SK-MEL-5 (cell line): ENCODE data around the gene CREG1. TPM values are rescaled to one million over a fixed set of nuclear protein-coding genes. Genes with fewer than 3 reads are reported as not detected.
"Not testable (repeated sequence)": the region's sequence is repeated elsewhere in the genome, so short reads cannot be mapped to it uniquely, and the experiment has no call there.

Source experiments
- DNase-seq: peaks from one replicate; pipeline ENCODE4 v3.0.0-alpha.2; 2016; ENCODE audit warnings: low read depth, low spot score
- in situ Hi-C: cut with HindIII; loops from 2 replicates; pipeline ENCODE4 v1.10.0; 2016; ENCODE audit warnings: low sequenced_read_pairs, high pct_unique_total_duplicates, low pct_unique_long_range_greater_than_20kb
- total RNA-seq: library from RNA; depleted of rRNA; stranded (reverse); fragments of >200 nt; shearing (Covaris generic); gene quantifications from 2 replicates; pipeline ENCODE4 v1.2.3, GENCODE V29; 2014

The CREG1 gene
- total RNA-seq, 1 experiment from 2014 or later = 156 TPM

DNA sequence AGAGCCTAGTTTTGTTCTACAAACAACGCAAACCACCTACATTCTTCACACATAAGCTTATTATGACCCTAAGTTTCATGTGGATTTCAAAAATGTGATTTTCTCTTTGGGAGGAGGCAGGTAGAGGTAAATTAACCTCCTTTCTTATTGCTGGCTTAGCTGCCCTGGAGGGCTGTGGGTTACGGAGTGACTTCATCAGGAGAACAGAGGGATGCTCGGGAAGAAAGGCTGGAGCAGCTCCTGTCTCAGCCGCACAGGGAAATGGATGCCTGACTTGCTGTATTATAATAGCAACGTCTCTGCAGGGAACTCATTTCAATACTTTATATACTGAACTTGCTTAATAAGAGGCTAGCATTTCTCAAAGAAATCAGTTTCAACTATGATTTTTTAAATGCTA is 14.1 kb upstream of the CREG1 start:
- in situ Hi-C loops = no loop called here
- no peak for DNase-seq

DNA sequence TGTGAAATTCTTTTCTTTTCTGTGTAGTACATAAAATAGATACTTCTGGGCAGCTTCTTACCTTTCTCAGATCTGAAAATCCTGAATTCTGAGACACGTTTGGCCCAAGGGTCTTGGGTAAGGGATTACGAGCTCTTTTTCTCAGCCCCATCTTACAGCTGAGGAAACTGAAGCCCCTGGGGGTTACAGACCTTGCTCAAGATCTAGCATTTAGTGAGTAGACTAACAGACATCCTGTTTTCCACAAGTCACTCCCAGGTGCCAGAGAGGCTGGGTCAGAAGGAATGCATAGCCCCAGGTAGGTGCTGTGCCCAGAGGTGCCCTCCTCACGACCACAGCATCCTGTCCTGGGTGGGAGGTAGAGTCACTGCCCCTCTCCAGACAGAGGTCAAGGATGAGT is 13.2 kb upstream of the CREG1 start:
- in situ Hi-C loops = no loop called here
- DNase-seq = no peak

DNA sequence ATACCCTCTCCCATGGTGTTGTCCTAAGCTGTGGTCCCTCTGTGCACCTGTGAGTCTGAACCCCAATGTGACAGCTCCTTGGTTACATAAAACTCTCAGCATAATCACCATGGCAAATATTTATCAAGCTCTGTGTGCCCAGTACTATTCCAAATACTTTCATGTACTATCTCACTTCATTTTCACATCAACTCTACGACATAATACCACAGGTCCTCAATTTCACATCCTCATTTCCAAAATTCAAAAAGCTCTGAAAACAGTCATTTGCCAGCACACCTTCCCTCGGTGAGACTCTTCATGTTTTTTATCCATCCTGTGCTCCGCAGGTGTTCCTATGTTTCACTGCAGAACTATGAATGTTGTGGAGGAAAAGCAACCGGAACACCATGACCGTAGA is 12.4 kb upstream of the CREG1 start:
- DNase-seq = no peak
- in situ Hi-C loops = no loop called here

DNA sequence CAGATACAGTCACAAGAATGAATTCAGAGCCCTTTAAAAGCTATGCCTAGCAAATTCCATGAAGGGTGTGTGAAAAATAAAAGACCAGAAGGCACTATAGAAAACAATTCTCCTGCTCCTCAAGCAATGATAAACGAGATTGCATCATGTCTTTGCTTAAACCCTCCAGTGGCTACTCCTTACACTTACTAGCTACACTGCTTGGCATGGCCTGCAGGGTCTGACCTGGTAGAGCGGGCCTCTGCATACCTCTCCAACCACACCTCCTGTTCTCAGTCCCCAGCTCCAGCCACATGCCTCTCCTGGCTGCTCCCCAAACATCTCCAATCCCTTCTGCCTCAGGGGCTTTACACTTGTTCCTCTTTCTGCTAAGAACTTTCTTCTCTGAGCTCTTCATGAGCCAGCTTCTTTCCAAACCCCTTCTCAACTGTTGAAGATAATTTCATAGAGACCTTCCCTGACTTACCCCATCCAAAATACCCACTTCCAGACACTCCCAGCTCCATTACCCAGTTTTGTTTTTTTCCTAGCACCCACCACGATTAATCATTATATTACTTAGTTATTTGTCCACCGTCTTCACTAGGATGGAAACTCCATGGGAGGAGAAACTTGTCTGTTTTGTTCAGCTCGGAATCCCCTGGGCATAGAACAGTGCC is 11.2 kb upstream of the CREG1 start:
- in situ Hi-C loops = no loop called here
- no peak for DNase-seq

DNA sequence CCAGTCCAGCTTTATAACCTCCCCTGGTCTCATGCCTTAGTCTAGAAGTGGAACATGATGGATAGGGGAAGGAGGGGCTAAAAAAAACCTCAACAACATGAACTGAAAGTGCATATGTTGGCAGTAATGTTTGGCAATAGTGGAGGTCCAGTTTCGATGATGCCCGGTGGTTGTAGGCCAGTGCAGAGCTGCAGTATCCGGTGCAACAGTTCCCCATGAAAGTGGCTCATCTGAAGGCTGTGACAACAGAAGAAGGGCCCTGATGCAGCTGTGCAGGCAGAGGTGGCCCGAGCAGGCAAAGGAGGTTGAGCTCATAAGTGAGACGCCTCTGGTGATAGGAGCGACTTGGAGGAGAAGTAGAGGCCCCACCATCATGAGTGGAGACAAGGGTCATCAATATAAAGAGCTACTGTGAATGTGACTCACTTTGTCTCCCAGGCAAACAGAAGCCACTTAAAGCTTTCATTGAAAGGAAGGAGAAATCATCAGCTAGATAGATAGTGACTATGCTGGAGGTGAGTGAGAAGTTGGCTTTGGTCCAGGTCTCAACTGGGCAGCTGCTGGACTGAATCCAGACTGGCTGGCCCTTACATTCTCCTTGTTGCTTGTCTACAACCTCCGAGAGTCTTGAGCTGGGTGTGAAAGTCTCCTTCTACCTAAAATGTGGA is 10.2 kb upstream of the CREG1 start:
- no peak for DNase-seq
- in situ Hi-C loops = no loop called here

DNA sequence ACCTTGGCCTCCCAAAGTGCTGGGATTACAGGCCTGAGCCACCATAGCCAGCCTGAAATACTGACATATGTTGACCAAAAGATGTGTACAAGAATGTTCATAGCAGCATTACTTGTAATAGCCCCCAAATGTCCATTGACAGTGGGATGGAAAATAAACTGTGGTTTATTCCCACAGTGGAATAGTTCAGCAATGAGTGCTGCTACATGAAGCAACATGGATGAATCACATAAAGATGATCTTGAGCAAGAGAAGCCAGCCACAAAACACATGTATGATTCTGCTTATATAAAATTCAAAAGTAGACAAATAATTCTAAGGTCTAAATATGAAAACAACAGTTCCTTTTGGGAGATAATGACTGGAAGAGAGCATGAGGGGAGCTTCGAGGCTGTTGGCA is 9.1 kb upstream of the CREG1 start:
- DNase-seq = no peak
- in situ Hi-C loops = no loop called here

DNA sequence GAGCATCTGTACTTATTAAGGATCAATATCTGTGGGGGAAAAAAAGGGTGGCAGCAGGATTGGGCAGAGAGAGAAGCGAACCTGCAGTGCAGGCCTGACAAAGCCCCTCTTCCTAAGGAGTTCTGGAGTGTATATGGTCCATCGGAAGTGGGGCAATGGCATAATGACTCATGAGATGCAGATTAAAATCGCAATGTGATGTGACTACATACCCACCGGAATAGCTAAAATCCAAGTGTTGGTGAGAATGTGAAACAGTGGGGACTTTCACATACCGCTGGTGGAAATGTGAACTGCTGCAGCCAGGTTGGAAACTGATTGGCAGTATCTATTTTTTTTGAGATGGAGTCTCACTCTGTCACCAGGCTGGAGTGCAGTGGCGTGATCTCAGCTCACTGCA is 8.2 kb upstream of the CREG1 start:
- no peak for DNase-seq
- in situ Hi-C loops = no loop called here

DNA sequence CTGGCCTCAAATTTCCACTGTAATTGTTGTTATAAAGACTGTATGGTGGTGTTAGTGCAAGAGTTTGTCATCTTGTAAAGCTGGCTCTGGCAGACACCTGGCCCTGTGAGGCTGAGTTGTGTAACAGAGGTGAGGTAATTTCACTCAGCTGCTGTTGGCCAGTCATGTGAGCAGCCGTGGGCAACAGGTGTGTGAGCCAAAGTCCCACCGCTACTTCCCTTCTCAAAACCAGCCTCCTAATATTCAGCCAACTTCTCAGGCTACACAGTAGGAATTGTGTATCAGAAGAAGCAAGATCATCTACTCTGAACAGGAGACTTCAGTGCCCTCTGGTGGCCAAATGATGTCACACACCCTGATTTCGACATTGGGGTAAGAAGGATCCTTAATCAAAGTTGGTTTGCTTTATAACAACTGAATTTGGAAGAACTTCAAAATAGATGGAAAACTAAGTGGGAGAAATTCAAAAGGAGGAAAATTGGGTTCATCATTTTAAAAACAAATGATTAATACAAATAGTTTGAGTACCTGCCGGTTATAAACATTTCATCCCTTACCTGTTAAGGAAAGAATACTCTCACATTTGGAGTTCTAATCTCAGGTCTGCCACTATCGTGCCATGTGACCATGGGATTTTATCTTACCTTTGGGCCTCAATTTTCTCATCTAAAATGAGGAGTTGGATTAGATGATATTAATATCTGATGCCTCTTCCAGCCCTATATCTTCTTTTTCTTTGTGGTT is 2.6 kb upstream of the CREG1 start:
- in situ Hi-C loops = no loop called here

DNA sequence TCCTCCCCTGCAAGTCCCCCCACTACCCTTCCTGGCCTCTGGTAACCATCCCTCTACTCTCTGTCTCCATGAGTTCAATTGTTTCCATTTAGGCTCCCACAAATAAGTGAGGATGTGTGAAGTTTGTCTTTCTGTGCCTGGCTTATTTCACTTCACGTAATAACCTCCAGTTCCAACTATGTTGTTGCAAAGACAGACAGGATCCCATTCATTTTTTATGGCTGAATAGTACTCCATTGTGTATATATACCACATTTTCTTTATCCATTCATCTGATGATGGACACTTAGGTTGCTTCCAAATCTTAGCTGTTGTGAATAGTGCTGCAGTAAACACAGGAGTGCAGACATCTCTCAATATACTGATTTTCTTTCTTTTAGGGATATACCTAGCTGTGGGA is 1.5 kb upstream of the CREG1 start:
- DNase-seq = not testable (repeated sequence)

More for the DNA sequence above, 2.6 kb upstream of the CREG1 start:
- DNase-seq = peak; percentile 81

DNA sequence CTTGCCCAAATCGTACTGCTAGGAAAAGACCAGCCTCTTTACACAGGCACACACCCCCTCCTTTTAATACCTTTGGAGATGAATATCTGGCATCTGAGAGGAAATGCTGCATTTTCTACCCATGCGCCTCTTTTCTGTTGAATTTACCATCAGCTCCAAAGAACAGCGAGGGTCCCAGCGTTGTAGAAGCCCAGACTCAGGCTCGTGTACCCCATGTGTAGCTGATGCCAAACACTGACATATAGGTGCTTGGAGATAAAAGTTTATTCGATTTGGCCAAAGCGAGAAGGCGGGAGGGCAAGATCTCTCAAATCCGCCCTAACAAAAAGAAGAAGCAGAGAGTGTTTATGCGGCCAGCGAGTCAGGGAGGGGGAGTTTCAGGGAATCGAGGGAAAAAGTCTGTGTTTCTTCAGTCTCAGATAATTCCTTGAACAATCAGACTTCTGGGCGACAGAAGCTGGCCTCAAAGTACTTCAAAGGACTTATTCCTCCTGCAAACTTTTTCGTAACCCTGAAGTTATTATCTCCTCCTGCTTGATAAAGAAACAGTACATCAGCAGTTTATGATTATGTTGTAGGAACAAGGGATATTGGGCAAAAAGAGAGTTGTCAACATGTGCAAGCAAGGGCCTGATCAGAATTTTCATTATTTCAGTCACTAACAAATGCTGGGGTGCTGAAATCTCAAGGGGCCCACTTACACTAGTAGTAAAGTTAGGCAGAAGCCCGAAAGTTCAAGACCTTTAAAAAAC is 642 bp upstream of the CREG1 start:
- in situ Hi-C loops = no loop called here

More for the DNA sequence above, 1.5 kb upstream of the CREG1 start:
- in situ Hi-C loops = not testable (repeated sequence)

DNA sequence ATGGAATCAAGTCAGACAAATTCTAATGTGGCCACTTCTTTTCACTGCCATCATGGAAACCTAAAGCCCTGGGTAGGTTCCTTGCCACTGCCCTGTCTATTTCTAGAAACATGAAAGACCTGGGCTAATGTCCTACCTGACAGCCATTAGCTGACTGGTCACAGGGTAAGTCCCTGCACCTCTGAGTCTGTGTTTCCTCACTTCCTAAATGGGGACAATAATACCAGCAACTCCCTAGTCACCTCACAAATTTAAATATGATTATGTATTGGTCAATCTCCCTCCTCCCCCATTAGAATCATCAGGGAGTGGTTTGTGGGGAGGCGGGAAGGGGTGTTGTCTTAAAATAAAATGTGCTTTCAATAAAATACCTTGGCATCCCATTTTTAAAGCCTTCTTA is 2.2 kb downstream of the CREG1 start:
- in situ Hi-C loops = no loop called here
- no peak for DNase-seq

More for the DNA sequence above, 642 bp upstream of the CREG1 start:
- no peak for DNase-seq

DNA sequence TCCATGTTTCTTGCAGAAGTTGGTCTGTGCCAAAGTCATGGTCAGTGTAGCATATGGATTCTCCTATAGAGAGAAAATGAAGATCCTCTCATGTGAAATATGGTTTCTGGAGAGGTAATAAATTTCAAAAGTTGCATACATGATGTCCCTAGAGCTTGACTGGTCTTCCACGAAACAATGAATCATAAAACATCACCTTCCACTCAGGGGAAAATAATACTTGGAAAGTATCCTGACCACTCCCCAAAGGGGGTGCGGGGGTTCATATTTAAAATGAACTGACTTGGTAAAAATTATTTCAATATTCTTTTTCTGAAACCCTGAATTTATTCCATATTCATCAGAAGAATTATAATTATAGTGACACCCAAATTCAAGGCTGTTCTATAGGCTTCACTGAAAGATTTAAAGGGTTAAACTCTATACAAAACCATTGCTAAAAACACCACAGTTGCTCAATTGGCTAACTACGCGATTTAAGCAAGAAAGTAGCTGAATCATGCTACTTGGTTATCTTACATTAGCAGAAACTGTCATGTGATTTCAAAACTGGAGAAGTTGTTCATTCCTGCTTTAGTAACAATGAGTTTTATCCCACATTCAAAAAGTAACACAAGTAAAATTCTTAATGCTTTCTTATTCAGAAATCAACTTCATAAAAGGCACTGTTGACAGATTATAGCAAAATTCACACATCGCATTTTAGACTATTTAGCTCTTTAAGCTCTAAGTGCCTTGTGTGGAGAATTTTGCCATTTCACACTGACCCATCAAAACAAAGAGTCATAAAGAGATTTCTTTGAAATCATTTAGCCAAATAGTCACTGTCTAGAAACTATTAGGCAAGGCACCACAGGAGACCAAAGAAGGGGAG is 5.3 kb downstream of the CREG1 start:
- DNase-seq = peak; percentile 33
- in situ Hi-C loops = no loop called here

DNA sequence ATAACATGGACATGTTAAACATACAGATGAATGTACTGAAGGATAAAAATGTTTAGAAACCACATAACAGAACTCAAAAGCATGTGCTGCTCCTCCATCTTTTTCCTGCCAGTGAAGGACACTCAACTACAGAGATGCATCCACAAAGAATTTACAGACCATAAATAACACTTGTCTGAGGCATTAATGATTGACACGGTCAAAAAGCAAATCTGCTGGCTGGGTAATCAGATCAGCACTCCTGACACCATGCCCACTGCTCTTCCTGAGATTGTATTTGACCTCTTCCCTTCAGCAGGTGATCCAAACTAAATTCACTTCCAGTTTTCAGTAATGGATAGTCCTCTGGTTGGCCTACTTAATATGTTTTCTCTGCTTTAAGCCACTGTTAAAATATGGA is 6.6 kb downstream of the CREG1 start:
- DNase-seq = no peak
- in situ Hi-C loops = no loop called here

DNA sequence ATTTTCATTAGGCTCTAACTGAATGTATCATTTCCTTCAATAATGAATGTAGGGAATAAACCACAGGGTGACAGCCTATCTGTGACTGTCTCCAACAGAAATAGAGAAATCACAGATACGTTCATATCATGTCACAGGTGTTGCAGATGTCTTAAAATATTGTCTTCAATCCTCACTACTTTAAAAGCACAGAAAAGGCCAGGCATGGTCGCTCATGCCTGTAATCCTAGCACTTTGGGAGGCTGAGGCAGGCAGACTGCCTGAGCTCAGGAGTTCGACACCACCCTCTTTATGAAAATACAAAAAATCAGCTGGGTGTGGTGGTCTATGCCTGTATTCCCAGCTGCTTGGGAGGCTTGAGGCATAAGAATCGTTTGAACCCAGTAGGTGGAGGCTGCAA is 8.2 kb downstream of the CREG1 start:
- no peak for DNase-seq
- in situ Hi-C loops = no loop called here

DNA sequence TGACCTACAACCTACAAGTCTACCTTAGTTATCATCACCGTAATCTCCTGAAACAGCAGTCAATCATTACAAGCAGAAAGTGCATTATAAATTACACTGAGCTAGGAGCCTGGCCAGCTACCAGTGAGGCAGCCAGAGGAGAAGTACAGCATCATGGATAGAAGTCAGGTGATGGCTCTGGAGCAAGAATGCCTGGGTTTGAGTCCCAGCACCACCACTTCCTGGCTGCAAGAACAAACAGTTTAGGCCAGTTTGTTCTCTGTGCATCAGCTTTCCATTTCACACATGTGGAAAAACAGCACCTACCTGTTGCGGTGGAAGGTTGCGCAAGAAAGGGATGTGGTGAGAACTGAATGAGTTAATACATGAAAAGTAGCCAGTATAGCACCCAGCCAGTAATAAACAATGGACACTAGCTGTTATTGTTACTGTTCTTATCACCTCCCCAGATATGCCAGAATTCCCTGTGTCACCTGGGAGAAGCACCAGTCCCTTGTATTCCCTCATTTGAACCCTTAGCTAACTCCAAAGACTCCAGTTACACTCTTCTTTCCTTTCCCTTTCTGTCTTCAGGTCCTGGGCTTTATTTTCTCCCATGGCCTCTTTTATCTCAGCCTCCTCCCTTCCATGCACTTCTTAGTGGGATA is 9.0 kb downstream of the CREG1 start:
- in situ Hi-C loops = no loop called here

DNA sequence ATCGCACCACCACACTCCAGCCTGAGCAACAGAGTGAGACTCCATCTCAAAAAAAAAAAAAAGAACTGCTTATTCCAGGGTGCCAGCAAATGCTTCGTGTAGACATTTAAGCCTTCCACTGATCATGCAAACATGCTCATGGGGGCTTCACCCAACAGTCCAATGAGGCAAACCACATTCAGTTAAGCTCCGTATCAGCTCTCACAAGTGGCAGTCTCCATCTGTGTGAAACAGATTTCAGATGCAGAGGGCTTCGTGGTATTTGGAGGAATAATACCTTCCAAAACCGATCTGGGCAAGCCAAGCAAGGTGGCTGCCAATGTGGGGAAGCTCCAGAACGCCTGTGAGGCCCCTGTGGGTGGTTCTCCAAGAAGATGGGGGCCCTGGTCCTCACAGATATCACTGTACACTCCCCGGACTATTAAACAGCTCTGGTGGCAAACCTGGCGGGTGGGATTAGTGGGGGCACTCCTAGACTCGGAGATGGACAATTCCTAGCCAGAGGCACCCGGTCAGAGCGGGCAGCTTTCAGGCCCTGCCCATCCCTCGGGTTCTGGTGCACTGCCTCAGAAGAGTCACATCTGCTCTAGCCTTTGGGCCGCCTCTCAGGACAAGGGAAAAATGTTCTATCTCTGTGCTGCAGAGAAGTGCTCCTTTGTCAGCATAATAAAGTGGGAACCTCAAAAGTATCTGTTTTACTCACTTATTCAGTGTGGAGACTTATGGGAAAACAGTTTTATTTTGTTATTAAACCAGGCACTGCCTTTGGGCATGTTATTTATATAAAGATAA is 10.2 kb downstream of the CREG1 start:
- in situ Hi-C loops = no loop called here
- DNase-seq = no peak

More for the DNA sequence above, 9.0 kb downstream of the CREG1 start:
- DNase-seq = no peak
